HG02870 (cell line): Measurements from ENCODE around the gene CERT1.

Experiments used
- ATAC-seq: cut with Tn5 transposase; IDR thresholded peaks from one replicate; pipeline ENCODE4 v1.9.1; 2021; ENCODE audit warnings: mild to moderate bottlenecking, moderate library complexity; ENCODE audit not compliant: unreplicated experiment

Gene CERT1

GRCh38 chr5:75481024-75481423, 30.4 kb downstream of the CERT1 start:
- no peak for ATAC-seq

- ATAC-seq, result no peak
Observed at GRCh38 chr5:75475364-75475763, 36.1 kb downstream of the CERT1 start.

DNA sequence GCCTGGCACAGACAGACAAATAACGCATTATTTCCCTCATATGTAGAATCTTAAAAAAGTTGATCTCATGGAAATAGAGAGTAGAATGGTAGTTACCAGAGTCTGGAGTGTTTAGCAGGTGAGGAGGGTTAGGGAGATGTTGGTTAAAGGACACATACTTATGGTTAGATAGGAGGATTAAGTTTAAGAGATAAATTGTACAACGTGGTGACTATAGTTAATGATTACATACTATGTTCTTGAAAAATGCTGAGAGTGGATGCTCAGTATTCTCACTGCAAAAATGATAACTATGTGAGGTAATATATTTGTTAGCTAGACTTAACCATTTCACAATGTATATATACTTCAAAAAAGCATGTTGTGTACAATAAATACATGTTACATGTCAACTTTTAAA, 38.0 kb downstream of the CERT1 start:
- no peak for ATAC-seq

DNA sequence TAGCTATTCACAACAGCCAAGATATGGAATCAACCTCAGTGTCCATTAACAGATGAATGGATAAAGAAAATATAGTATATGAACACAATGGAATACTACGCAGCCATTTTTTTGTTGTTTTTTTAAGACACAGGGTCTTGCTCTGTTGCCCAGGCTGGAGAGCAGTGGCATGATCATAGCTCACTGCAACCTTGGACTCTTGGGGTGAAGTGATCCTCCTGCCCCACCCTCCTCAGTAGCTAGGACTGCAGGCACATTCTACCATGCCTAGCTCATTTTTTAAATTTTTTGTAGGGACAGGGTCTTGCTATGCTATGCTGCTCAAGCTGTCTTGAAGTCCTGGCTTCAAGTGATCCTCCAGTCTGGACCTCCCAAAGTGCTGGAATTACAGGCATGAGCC, 38.5 kb downstream of the CERT1 start:
- no peak for ATAC-seq

- no peak for ATAC-seq
Observed at GRCh38 chr5:75471193-75471592, 40.2 kb downstream of the CERT1 start.

GRCh38 chr5:75469017-75469416, 42.4 kb downstream of the CERT1 start:
- ATAC-seq, result no peak

GRCh38 chr5:75468593-75468992, 42.8 kb downstream of the CERT1 start:
- ATAC-seq, result no peak

DNA sequence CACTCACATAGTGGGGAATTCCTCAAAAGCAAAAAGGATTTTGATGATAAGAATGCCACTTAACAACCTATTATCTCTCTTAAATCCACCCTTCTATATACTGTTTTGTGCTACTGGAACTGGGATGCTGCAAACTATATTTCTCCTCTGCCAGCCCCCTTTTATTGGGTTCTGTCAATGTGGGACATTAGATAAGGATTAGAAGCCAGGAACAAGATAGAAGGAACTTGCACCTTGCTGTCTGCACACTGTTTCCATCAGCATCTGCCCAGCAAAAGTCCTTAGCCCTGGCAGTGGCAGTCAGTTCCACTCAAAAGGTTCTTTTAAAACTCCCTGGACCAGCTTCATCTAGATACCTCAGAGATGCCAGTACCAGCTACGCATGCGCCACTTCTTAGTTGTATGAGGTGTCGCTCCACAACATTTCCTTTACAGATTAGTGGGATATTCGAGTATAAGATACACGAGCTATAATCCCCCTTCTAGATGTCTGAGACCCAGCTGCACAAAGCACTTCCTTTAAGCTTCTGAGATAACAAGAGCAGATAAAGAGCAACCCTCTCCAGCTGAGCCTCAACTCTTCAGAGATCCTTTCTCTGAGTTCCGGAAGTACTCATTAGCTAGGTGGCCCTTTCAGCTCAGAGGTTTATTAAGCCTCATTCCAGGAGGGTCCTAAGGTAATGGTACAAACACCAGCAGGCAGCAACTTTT, 45.3 kb downstream of the CERT1 start:
- no peak for ATAC-seq

DNA sequence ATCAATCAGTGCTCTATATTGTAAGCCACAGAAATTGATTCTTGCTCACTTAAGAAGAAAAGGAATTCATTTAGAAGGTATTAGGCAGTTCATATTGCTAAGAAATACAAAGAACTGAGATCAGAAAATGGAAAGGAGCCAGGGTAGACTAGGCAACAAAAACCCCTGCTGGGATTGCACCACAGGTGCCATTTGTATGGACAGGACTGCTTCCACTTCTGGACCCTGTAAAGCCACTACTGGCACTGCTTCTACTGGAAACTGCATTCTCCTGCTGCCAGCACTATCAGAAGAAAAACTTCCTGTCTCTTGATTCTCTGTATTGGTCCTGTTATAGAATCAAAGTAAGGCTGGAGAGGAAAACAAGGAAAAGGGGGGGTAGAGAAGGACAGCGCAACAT, 45.9 kb downstream of the CERT1 start:
- ATAC-seq, result no peak

DNA sequence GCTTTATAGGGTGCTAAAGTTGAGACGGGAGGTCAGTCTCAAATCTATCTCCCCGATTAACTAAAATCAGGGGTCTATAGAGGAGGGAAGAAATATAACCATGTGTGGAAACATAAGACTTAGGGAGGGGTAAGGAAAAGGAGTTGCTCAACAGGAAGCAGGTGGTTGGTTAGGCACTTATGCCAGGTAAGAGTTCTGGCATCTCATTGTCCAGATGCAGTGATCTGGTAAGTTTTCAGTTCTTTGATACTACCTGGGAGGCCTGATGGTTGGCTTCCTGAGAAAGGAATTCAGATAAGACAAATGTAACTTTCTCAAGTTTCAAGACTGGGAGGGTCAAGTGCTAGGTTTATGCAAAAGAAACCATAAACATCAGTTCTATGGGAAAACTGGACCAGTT, 47.7 kb downstream of the CERT1 start:
- ATAC-seq, result no peak

DNA sequence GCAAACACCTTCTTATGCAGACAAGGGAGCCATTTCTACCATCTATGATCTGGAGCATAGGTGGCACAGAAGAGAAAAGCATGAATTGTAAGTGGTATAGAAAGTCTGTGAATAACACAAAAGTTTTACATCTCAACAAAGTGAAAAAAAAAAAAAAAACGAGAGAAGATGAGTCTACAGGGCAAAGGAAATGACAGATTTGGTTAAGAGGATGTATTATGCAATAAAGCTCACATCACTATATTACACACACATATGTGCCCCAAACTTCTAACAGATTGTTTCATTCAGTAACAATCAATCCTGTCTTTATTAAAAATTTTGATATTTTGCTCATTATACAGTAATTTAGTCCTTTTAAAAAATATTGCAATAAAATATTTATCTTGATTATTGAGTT, 49.8 kb downstream of the CERT1 start:
- no peak for ATAC-seq

DNA sequence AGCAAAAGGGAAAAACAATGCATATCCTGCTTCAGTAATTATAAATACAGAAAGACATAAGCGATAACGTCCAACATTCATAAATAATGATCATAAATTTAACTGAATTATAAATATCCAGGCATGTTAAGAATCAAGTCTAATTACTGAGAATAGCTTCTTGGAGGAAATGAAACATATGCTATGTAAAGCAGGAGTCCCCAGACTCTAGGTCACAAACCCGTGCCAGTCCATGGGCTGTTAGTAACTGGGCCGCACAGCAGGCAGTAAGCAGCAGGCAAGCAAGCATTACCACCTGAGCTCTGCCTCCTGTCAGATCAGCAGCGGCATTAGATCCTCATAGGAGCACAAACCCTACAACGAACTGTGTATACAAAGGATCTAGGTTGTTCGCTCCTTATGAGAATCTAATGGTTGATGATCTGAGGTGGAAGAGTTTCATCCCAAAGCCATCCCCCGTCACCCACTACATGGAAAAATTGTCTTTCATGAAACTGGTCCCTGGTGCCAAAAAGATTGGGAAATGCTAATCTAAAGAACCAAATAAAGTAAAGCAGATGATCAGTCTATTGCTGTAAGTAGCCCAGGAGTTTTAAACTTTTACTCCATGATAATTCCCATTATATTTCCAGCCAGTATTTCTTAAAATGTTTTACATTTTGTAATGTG, 50.4 kb downstream of the CERT1 start:
- peak; percentile 68 for ATAC-seq

DNA sequence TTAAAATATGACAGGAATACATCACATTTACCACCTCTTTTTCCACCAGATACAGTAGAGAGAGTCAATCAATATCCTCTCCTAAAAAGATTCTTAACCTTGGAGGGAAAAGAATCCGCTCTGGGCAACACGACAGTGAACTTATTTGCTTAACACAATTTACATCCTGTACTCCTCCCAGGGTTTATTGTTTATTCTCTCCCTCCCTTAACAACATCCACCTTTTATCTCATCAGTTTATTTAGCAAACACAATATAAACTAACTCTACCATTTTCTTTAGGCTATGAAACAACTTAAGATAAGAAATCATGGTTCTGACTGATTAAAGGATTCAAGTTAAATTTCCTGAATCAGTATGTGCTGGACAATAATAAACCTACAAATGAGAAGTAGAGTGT, 50.9 kb downstream of the CERT1 start:
- ATAC-seq, result no peak

- ATAC-seq, result no peak
Observed at GRCh38 chr5:75457691-75458090, 53.7 kb downstream of the CERT1 start.

GRCh38 chr5:75457161-75457560, 54.3 kb downstream of the CERT1 start:
- ATAC-seq, result no peak

DNA sequence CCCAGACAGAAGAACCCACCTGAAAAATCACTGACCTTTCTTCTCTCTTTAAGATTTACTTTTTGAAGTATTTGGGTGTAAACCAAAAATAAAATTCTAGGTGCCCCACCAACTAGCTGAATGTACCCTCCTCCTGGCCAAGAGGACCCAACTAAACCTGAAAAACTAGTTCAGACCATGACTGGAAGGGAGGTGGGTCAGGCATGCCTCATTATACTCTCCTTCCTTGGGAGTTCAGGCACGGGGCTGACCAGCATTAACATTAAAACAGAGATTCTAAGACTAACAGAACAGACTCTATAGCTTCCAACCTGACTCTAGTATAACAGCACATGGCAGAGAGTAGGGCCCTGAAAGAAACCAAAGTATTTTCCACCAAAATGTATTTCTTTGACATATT, 61.4 kb downstream of the CERT1 start:
- ATAC-seq, result no peak

DNA sequence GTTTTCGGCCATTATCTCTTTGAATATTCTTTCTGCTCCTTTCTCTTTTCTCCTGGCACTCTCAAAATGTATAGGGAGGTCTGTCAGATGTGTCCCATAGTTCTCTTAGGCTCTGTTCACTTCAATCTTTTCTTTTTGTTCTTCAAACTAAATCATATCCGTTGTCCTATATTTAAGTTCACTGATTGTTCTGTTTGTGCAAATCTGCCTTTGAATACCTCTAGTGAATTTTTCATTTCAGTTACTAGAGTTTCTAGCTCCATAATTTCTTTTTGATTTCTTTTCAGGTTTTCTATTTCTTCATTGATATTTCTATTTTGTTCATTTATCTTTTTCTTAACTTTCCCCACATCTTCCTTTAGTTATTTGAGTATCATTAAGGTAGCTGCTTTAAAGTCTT, 65.4 kb downstream of the CERT1 start:
- ATAC-seq, result no peak

- no peak for ATAC-seq
Observed at GRCh38 chr5:75441560-75441959, 69.9 kb downstream of the CERT1 start.

DNA sequence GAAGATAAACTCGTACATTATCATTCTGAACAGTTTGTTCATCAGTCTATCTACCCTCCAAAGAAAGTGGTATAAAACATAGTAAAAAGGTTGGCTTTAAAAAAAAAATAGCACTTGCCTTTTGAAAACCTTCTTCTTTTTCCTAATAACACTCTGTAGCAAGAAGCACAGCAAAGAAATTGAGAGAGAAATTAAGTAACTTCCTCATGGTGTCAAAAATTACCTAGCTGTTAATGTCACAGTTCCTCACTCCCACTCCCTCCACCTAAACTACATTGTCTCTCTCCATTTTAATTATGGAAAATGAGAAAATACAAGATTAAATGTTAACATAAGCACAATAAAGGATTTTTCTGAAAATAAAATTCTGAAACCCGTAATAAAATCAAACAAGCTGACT, 72.2 kb downstream of the CERT1 start:
- ATAC-seq, result no peak

- ATAC-seq, result no peak
Observed at GRCh38 chr5:75438722-75439121, 72.7 kb downstream of the CERT1 start.

DNA sequence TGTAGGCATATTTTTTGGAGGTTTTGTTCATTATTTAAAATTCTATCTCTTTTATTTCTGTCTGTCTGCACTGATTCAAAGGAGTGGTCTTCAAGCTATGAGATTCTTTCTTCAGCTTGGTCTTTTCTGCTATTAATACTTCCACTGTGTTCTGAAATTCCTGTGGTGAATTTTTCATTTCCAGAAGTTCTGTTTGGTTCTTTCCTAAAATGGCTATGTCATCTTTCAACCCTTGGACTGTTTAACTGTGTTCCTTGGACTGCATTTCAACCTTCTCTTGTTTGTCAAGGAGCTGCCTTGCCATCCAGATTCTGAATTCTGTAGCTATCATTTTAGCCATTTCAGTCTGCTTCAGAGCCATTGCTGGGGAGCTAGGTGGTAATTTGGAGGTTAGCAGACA, 76.3 kb downstream of the CERT1 start:
- no peak for ATAC-seq

DNA sequence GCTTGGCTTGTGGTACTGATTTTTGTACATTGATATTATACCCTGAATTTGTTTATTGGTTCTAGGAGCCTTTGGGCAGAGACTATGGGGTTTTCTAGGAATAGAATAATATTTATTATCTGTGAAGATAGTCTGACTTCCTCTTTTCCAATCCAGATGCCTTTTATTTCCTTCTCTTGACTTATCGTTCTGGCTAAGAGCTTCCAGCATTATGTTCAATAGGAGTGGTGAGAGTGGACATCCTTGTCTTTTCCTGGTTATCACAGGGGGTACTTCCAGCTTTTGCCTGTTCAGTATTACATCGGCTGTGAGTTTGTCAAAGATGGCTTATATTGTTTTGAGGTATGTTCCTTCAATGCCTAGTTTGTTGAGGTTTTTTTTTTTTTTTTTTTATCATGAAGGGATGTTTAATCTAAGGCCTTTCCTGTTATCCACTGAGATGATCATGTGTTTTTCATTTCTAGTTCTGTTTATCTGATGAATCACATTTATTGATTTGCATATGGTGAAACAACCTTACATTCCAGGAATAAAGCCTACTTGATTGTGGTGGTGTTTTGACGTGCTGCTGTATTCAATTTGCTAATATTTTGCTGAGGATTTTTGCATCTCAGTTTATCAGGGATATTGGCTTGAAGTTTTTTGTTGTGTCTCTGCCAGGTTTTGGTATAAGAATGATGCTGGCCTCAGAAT, 77.5 kb downstream of the CERT1 start:
- no peak for ATAC-seq
